Natural killer cell treated with Interleukin-12 subunit alpha and Interleukin-12 subunit beta and Interleukin-15 and Interleukin-18, amount 100 ng/mL, for 72 hours (primary cell): ENCODE data around the gene ZBTB7B. TPM values are rescaled to one million over a fixed set of nuclear protein-coding genes. Genes with fewer than 3 reads are reported as not detected.
"Not testable (repeated sequence)": the region's sequence is repeated elsewhere in the genome, so short reads cannot be mapped to it uniquely, and the experiment has no call there.

ENCODE experiments used
- ATAC-seq, 2 donors: fragments of 150-1000 bp; cut with Tn5 transposase in 1 of 2; sonication (Bioruptor Pico), chemical (Tn5 transposase) in 1 of 2; 2 replicates each; pipeline ENCODE4 v1.10.0; 2021
- DNase-seq: peaks from one replicate; pipeline ENCODE4 v3.0.0; 2022; ENCODE audit warnings: low spot score
- H3K27ac Mint-ChIP-seq, 2 donors: 1 replicate in 1 of 2; 2 replicates in 1 of 2; pipeline ENCODE4 v1.8.0; 2022; ENCODE audit warnings: mixed read lengths in 2 of 2, mild to moderate bottlenecking in 1 of 2, moderate library complexity in 1 of 2
- H3K27me3 Mint-ChIP-seq, 2 donors: 1 replicate in 1 of 2; 2 replicates in 1 of 2; pipeline ENCODE4 v1.8.0; 2022; ENCODE audit warnings: mixed read lengths in 2 of 2
- H3K36me3 Mint-ChIP-seq: one replicate; pipeline ENCODE4 v1.8.0; 2022; ENCODE audit warnings: mixed read lengths
- H3K4me1 Mint-ChIP-seq, 2 donors: 1 replicate in 1 of 2; 2 replicates in 1 of 2; pipeline ENCODE4 v1.8.0; 2022; ENCODE audit warnings: low read depth in 2 of 2, mixed read lengths in 2 of 2, mild to moderate bottlenecking in 1 of 2
- H3K4me3 Mint-ChIP-seq: one replicate; pipeline ENCODE4 v1.8.0; 2022; ENCODE audit warnings: mixed read lengths
- H3K9me3 Mint-ChIP-seq: 2 replicates; pipeline ENCODE4 v1.8.0; 2022; ENCODE audit warnings: mixed read lengths
- total RNA-seq, 2 donors: library from RNA; stranded (reverse); gene quantifications; one replicate each; pipeline ENCODE4 v1.2.3, GENCODE V29; 2022

The ZBTB7B gene
- total RNA-seq, 2 donors from 2014 or later, result 78.4 to 107 TPM

DNA sequence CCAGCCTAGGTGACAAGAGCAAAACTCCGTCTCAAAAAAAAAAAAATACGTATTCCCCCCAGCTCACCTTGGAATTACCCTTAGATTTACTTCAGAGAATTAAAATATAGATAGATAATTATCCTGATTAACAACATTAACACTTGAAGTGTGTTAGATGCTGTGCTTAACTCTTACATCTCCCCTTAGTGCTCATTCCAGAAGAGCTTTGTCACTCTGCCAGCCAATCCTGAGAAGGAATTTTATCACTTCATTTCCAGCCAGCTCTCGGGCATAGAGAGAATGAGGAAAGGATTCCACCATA lies 30.4 kb upstream of the ZBTB7B start:
- Mint-ChIP-seq H3K4me1 (peaks cover 33 to 36% of the 10 kb centered on the region in 2 donors), H3K4me3 (no peak overlapping the region), H3K27ac (no peak overlapping the region), H3K27me3 (no peaks in the 10 kb centered on the region), H3K36me3 (no peaks in the 10 kb centered on the region), H3K9me3 (no peaks in the 10 kb centered on the region)
- DNase-seq (no peak), ATAC-seq (no peak)

GRCh38 chr1:154972517-154973343 lies 29.9 kb upstream of the ZBTB7B start:
- no peaks in the 10 kb centered on the region for H3K27me3 Mint-ChIP-seq
- ATAC-seq (no peak), DNase-seq (no peak)
- H3K36me3 Mint-ChIP-seq, result no peaks in the 10 kb centered on the region
- H3K4me3 Mint-ChIP-seq, result no peak overlapping the region
- no peaks in the 10 kb centered on the region for H3K9me3 Mint-ChIP-seq
- H3K4me1 Mint-ChIP-seq, result peaks cover 33 to 36% of the 10 kb centered on the region in 2 donors
- H3K27ac Mint-ChIP-seq, result no peak overlapping the region

DNA sequence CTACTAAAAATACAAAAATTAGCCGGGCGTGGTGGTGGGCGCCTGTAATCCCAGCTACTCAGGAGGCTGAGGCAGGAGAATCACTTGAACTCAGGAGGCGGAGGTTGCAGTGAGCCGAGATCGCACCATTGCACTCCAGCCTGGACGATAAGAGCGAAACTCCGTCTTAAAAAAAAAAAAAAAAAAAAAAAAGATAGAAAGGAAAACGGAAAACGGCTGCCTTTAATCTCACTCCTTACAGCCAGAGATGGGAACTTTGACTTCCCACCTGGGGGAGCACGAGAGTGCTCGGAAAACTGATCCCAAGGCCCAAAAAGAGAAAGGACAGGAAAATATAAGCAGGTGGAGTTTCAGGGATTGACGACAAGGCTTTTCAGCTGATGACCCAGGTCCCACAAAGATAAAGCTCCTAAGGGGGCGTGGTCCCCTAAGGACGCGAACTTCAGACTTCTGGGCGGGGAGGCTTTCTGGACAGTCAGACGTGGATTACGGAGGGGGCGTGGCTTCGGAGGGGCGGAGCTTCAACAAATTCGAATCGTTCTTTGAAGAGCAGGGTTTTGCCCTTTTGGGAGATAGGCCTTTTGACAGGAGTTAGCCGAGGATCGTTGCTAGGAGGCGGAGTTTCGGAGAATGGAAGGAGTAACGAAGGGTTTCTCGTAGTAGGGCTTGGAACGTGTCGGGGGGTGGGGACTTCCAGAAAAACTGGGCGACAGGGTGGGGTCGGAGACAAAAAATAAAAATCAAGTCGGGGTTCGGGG lies 29.1 kb upstream of the ZBTB7B start:
- Mint-ChIP-seq H3K4me1 (peaks cover 33 to 35% of the 10 kb centered on the region in 2 donors), H3K27me3 (no peaks in the 10 kb centered on the region), H3K9me3 (no peaks in the 10 kb centered on the region), H3K4me3 (no peak overlapping the region), H3K36me3 (no peaks in the 10 kb centered on the region), H3K27ac (no peak overlapping the region)
- ATAC-seq (peak; percentile 35 to 49), DNase-seq (peak; percentile 94)

- Mint-ChIP-seq H3K36me3 (peaks cover 3% of the 10 kb centered on the region), H3K9me3 (no peaks in the 10 kb centered on the region), H3K4me1 (peaks cover 28 to 30% of the 10 kb centered on the region in 2 donors), H3K27me3 (no peaks in the 10 kb centered on the region), H3K4me3 (no peak within 1 kb of the TSS), H3K27ac (no peak within 1 kb of the TSS)
- ATAC-seq (peak; percentile 91 to 92), DNase-seq (peak; percentile 98)
Measured at GRCh38 chr1:154974102-154974807, 28.3 kb upstream of the ZBTB7B start, which contains the start of gene CKS1B. TSS of gene CKS1B (plus strand) at chr1:154974681. CDS start at chr1:154974746, 65 bp downstream.

DNA sequence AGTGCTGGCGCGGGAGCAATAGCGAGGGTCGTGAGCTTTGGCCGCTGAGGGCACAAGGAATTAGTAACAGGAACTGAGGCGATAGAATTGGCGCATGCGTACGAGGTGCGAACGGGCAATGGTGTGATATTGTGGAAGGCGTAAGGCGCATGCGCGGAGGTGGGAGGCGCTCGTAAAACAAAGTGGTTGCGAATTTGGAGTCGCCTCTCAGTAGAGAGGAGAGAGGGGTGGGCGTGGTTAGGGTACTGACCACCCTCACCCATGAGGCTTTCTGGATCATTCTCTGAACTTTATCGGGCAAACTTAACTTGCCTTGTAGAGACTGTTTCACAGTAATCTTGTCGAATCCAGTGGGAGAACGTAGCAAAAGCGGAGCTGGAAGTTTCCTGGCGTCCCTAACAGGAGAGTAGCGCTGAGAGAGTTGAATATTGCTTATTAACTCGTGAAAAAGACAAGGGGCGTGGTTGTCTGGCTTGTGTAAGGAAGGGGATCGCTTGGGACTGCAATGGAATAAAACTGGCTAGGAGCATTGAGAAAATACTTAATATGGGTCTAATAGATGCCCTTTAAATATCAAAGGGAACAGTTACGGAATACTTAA lies 27.7 kb upstream of the ZBTB7B start:
- no peak overlapping the region for H3K27ac Mint-ChIP-seq
- peaks cover 23 to 28% of the 10 kb centered on the region in 2 donors for H3K4me1 Mint-ChIP-seq
- ATAC-seq, result peak; percentile 66 to 79
- peak; percentile 95 for DNase-seq
- no peak overlapping the region for H3K4me3 Mint-ChIP-seq
- H3K27me3 Mint-ChIP-seq, result no peaks in the 10 kb centered on the region
- no peaks in the 10 kb centered on the region for H3K9me3 Mint-ChIP-seq
- peaks cover 6% of the 10 kb centered on the region for H3K36me3 Mint-ChIP-seq

DNA sequence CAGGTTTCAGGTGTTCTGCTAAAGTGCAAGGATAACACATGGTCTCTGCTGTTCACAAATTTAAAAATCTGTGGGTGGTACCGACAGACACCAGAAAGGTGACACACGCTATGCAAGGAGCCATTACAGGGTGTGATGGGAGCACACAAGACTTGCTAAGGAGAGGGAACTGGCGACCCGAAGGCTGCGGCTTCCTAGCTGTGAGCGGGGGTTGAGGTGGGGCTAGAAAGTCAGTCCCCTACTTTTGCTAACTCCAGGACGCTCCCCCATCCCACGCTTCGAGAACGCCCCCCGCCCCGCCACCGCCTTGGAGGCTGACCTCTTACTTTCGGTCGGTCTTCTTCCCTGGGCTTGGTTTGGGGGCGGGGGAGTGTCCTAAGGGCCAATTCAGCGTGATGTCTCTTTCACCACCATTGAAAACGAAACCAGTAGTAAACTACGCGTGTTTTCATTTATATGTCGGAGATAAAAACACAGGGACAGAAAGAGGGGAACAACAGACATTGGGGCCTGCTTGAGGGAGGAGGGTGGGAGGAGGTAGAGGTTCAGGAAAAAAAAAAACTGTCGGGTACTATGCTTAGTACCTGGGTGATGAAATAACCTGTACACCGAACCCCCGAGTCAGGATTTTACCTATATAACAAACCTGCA lies 27.1 kb upstream of the ZBTB7B start:
- ATAC-seq (peak; percentile 18 to 48), DNase-seq (peak; percentile 86)
- H3K9me3 Mint-ChIP-seq, result no peaks in the 10 kb centered on the region
- H3K27ac Mint-ChIP-seq, result no peak overlapping the region
- H3K4me3 Mint-ChIP-seq, result no peak overlapping the region
- H3K36me3 Mint-ChIP-seq, result peaks cover 6% of the 10 kb centered on the region
- H3K4me1 Mint-ChIP-seq, result peaks cover 23 to 28% of the 10 kb centered on the region in 2 donors
- no peaks in the 10 kb centered on the region for H3K27me3 Mint-ChIP-seq

DNA sequence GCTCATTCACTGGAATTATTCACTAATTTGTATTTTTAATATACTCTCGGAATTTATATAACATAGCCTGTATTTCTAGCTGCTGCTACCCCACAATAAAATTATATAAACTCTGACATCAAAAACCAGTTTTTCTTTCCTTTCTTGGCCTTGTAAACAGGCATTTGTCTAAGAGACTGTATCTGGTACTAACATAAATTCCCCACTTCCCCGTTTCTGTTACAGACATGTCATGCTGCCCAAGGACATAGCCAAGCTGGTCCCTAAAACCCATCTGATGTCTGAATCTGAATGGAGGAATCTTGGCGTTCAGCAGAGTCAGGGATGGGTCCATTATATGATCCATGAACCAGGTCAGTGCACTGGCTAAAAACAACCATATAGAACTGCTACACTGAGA lies 24.8 kb upstream of the ZBTB7B start:
- not testable (repeated sequence) for H3K27ac Mint-ChIP-seq, H3K4me1 Mint-ChIP-seq, ATAC-seq, DNase-seq, H3K9me3 Mint-ChIP-seq, H3K27me3 Mint-ChIP-seq, H3K36me3 Mint-ChIP-seq
- peak overlapping the region; percentile 46 for H3K4me3 Mint-ChIP-seq

DNA sequence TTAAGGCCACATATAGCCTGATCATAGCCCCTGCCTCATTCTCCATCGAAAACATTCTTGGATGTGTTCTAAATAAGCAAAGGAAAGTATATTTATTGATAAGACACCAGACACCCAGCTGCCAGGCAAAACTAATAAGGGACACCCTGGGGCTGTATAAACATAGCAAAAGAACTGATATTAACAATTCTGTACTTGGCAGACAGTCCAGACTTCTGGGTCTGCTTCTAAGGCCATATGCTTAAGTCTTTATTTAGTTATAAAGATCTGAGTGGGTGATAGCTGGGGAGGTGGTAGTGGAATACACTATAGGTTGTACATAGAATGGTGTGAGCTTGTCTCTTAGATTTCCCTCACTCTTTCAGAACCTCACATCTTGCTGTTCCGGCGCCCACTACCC lies 24.2 kb upstream of the ZBTB7B start:
- Mint-ChIP-seq H3K27me3 (no peaks in the 10 kb centered on the region), H3K36me3 (peaks cover 6% of the 10 kb centered on the region), H3K4me1 (peaks cover 0 to 6% of the 10 kb centered on the region in 2 donors), H3K9me3 (no peaks in the 10 kb centered on the region), H3K27ac (no peak overlapping the region), H3K4me3 (no peak overlapping the region)
- DNase-seq (no peak), ATAC-seq (no peak)

- no peak for ATAC-seq
- Mint-ChIP-seq H3K4me3 (no peak overlapping the region), H3K4me1 (peaks cover 5 to 6% of the 10 kb centered on the region in 2 donors), H3K36me3 (peaks cover 6% of the 10 kb centered on the region), H3K9me3 (no peaks in the 10 kb centered on the region), H3K27ac (no peak overlapping the region), H3K27me3 (no peaks in the 10 kb centered on the region)
- no peak for DNase-seq
Measured at GRCh38 chr1:154982341-154982740, 20.3 kb upstream of the ZBTB7B start.

DNA sequence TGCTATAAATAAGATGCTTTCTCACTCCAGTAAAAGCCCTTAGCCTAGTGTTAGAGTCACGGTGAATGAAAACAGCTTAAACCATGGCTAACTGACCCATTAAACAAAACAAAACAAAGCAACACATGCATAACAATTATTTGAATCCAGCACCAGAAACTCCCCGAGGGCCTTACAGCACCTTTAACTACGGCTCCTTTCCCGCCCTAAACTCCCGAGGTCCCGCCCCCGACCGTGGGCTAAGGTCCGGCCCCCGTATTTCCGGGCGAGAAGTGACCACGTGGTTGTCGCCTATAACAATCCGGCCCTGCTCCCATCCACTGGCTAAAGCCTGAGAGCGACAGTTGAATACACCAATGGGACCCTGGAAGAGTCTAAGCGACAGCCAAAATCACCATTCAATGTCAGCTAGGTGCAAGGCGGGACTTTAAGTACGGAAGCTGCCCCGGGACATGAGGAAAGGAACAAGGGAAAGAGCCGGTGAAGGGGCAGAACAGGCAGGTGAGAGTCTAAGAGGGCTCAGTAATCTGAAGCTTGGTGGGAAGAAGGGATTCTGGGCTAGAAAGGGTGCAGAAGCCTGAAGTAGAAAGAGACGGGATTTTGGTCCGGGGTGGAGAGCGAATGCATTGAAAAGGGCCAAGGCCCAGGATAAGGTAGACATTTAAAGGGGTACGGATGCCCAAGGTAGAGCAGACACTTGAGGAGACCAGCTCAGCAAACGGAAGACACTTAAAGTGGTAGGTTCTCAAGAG lies 19.5 kb upstream of the ZBTB7B start, which contains the start of gene FLAD1:
TSS of gene FLAD1 (plus strand) at position 448 of the 752 bp plus-strand sequence. CDS start 351 bp downstream, outside the sequence.
- no peaks in the 10 kb centered on the region for H3K9me3 Mint-ChIP-seq

GRCh38 chr1:154983776-154984466 lies 18.7 kb upstream of the ZBTB7B start:
- ATAC-seq, result no peak
- H3K27me3 Mint-ChIP-seq, result no peaks in the 10 kb centered on the region
- DNase-seq, result no peak
- H3K4me1 Mint-ChIP-seq, result peaks cover 5 to 8% of the 10 kb centered on the region in 2 donors
- H3K9me3 Mint-ChIP-seq, result no peaks in the 10 kb centered on the region
- peaks cover 6% of the 10 kb centered on the region for H3K36me3 Mint-ChIP-seq
- no peak overlapping the region for H3K4me3 Mint-ChIP-seq
- H3K27ac Mint-ChIP-seq, result no peak overlapping the region

More for the DNA sequence above, 19.5 kb upstream of the ZBTB7B start, which contains the start of gene FLAD1:
- Mint-ChIP-seq H3K4me1 (peaks cover 3 to 5% of the 10 kb centered on the region in 2 donors), H3K4me3 (no peak within 1 kb of the TSS), H3K36me3 (peaks cover 6% of the 10 kb centered on the region), H3K27ac (no peak within 1 kb of the TSS), H3K27me3 (no peaks in the 10 kb centered on the region)
- ATAC-seq, result peak; percentile 100
- DNase-seq, result peak; percentile 99

- not testable (repeated sequence) for H3K9me3 Mint-ChIP-seq, H3K4me3 Mint-ChIP-seq, DNase-seq, H3K36me3 Mint-ChIP-seq, ATAC-seq, H3K27ac Mint-ChIP-seq, H3K27me3 Mint-ChIP-seq
- peaks cover 5 to 12% of the 10 kb centered on the region in 2 donors for H3K4me1 Mint-ChIP-seq
Measured at GRCh38 chr1:154986736-154987135, 15.9 kb upstream of the ZBTB7B start.
